OCI-LY7 (cell line): ENCODE data around the gene MTG2. TPM values are rescaled to one million over a fixed set of nuclear protein-coding genes. Genes with fewer than 3 reads are reported as not detected.

ENCODE experiments used
- BruUV-seq: library from RNA; stranded (reverse); fragments of 400-500 nt; replicated peaks from 2 replicates; lab custom pipeline; 2021; lab: Mats Ljungman, UMichigan
- CTCF ChIA-PET: fragments of 300-600 bp; sonication (Branson Sonifier 250); formaldehyde crosslinking; loops from one replicate; lab custom pipeline; 2022; ENCODE audit warnings: antibody characterized with exemption; ENCODE audit not compliant: unreplicated experiment; lab: Charles Lee
- POLR2A ChIA-PET: fragments of 300-600 bp; sonication (Branson Sonifier 250); formaldehyde crosslinking; loops from one replicate; lab custom pipeline; 2022; ENCODE audit warnings: antibody characterized with exemption; lab: Charles Lee
- DNase-seq: peaks from one replicate; pipeline ENCODE4 v3.0.0-alpha.2; 2015; ENCODE audit warnings: low spot score
- H2AFZ ChIP-seq: fragments of 200-600 bp; sonication (generic), shearing (Covaris generic); 2 replicates; pipeline ENCODE4 v1.6.1; 2014; ENCODE audit warnings: mild to moderate bottlenecking, antibody characterized with exemption, low read length, moderate library complexity
- H3K27ac ChIP-seq: fragments of 200-600 bp; sonication (generic); 2 replicates; pipeline ENCODE4 v1.5.1; 2014; ENCODE audit warnings: mixed run types, low read depth, mild to moderate bottlenecking, moderate library complexity, low read length, inconsistent platforms; ENCODE audit not compliant: poor library complexity, severe bottlenecking
- H3K36me3 ChIP-seq: fragments of 200-600 bp; sonication (generic); 2 replicates; pipeline ENCODE4 v1.6.1; 2014; ENCODE audit warnings: mild to moderate bottlenecking, antibody characterized with exemption, low read length, moderate library complexity, mixed read lengths; ENCODE audit not compliant: insufficient read depth
- H3K4me1 ChIP-seq: fragments of 200-600 bp; sonication (generic); 2 replicates; pipeline ENCODE4 v1.5.1; 2014; ENCODE audit warnings: mild to moderate bottlenecking, low read length; ENCODE audit not compliant: insufficient read depth, poor library complexity, severe bottlenecking
- H3K4me2 ChIP-seq: fragments of 200-600 bp; sonication (generic); 2 replicates; pipeline ENCODE4 v1.6.1; 2014; ENCODE audit warnings: mild to moderate bottlenecking, low read length
- H3K4me3 ChIP-seq: fragments of 200-600 bp; sonication (generic); 2 replicates; pipeline ENCODE4 v1.5.1; 2014; ENCODE audit warnings: mild to moderate bottlenecking, low read depth, low read length; ENCODE audit not compliant: poor library complexity, severe bottlenecking
- H3K79me2 ChIP-seq: fragments of 200-600 bp; sonication (generic); 2 replicates; pipeline ENCODE4 v1.6.1; 2016; ENCODE audit warnings: low read depth, mild to moderate bottlenecking, low read length, moderate library complexity, mixed read lengths; ENCODE audit not compliant: insufficient read depth
- H3K9me2 ChIP-seq: fragments of 200-600 bp; sonication (generic); 2 replicates; pipeline ENCODE4 v1.6.1; 2016; ENCODE audit warnings: mild to moderate bottlenecking, low read length, mixed read lengths; ENCODE audit not compliant: insufficient read depth
- H3K9me3 ChIP-seq: fragments of 200-600 bp; sonication (generic); 2 replicates; pipeline ENCODE4 v1.6.1; 2014; ENCODE audit warnings: mild to moderate bottlenecking, mixed run types, low read length, mixed read lengths
- H4K20me1 ChIP-seq: fragments of 200-600 bp; sonication (generic); 2 replicates; pipeline ENCODE4 v1.6.1; 2014; ENCODE audit warnings: mild to moderate bottlenecking, antibody characterized with exemption, low read length, moderate library complexity, mixed read lengths; ENCODE audit not compliant: insufficient read depth
- CTCF ChIP-seq: fragments of 200-600 bp; sonication (generic); conservative IDR thresholded peaks from 2 replicates; pipeline ENCODE4 v1.5.1; 2014; ENCODE audit warnings: mild to moderate bottlenecking, antibody characterized with exemption, low read length, moderate library complexity, mixed read lengths
- EZH2phosphoT487 ChIP-seq: fragments of 200-600 bp; sonication (generic); IDR thresholded peaks from 2 replicates; pipeline ENCODE4 v1.6.1; 2018; ENCODE audit warnings: low read depth, borderline replicate concordance, mild to moderate bottlenecking, mixed run types, antibody characterized with exemption, low read length, moderate library complexity, mixed read lengths
- intact Hi-C: fragments of 100-400 bp; cut with micrococcal nuclease; formaldehyde crosslinking; loops from one replicate; pipeline ENCODE4 v1.10.0; 2022; ENCODE audit not compliant: unreplicated experiment
- total RNA-seq, 2 experiments: library from RNA; depleted of rRNA in 1 of 2; stranded (reverse); fragments of >200 nt in 1 of 2; shearing (Covaris generic) in 1 of 2; gene quantifications; 2 replicates each; pipeline ENCODE4 v1.2.3, GENCODE V29; 2014 to 2022

Gene MTG2
- total RNA-seq, 2 experiments from 2014 or later = 24.1 to 37.5 TPM

GRCh38 chr20:62133864-62134263, 49.0 kb upstream of the MTG2 start:
- peak; percentile 44; the same call in 1 of the 2 replicates for TF ChIP-seq CTCF
- no peak for TF ChIP-seq EZH2phosphoT487
- DNase-seq = no peak
- intact Hi-C loops = no loop called here
- H3K4me1 ChIP-seq = peaks cover 17% of the 10 kb centered on the region
- peaks cover 100% of the 10 kb centered on the region for H3K36me3 ChIP-seq
- no peak overlapping the region for H3K4me3 ChIP-seq
- ChIA-PET POLR2A (no interaction called here), CTCF (no interaction called here)
- H3K79me2 ChIP-seq = peaks cover 2% of the 10 kb centered on the region; the same call in 1 of the 2 replicates
- no peak overlapping the region for H2AFZ ChIP-seq
- 0 out of 2 replicates have a peak, but pooled peaks cover 3% of the 10 kb centered on the region for H4K20me1 ChIP-seq
- no peak overlapping the region for H3K27ac ChIP-seq
- H3K9me3 ChIP-seq = no peaks in the 10 kb centered on the region
- no peaks in the 10 kb centered on the region for H3K9me2 ChIP-seq
- no peak overlapping the region for H3K4me2 ChIP-seq
- BruUV-seq = no TSS peak

GRCh38 chr20:62134735-62135231, 48.0 kb upstream of the MTG2 start:
- TF ChIP-seq CTCF (no peak), EZH2phosphoT487 (no peak)
- ChIA-PET POLR2A (interaction anchor here (1.3 kb wide), 1 partner anchor 124 kb away, joined by 3 read pairs; no protein-coding TSS in a partner anchor), CTCF (no interaction called here)
- intact Hi-C loops = no loop called here
- Histone ChIP-seq H3K4me2 (no peak overlapping the region), H3K4me1 (peaks cover 8% of the 10 kb centered on the region), H3K36me3 (peaks cover 100% of the 10 kb centered on the region), H3K4me3 (no peak overlapping the region), H3K27ac (no peak overlapping the region), H3K9me3 (no peaks in the 10 kb centered on the region), H4K20me1 (0 out of 2 replicates have a peak, but pooled peaks cover 3% of the 10 kb centered on the region), H2AFZ (no peak overlapping the region), H3K79me2 (peaks cover 11% of the 10 kb centered on the region; the same call in 1 of the 2 replicates), H3K9me2 (no peaks in the 10 kb centered on the region)
- no peak for DNase-seq
- BruUV-seq = TSS peak; percentile 30
